ENCODE data around the gene PTRH1.

Gene PTRH1

DNA sequence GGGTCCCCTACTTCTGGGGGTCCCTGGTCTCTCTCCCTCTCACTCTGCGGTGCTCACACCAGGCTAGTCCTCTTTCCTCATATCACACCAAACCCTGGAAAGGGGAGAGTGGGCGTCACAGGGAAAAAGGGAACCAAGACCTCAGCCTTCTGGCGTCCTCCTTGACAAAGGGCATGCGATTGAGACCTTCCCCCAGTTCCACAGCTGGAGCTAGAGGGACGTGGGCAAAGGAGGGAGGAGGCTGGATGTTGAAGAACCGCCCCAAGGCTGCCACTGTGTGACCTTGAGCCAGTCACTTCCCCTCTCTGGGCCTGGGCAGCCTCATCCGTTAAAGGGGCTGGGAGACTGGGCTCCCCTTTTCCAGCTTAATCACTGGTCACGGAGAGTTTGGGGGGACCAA, 38.2 kb upstream of the PTRH1 start:
- peaks cover 8% of the 10 kb centered on the region for H3K36me3 ChIP-seq (ENCODE audit: insufficient read depth, low read length)
- H4K20me1 ChIP-seq (ENCODE audit: insufficient read depth, low read length) = no peaks in the 10 kb centered on the region
- no peak overlapping the region for H3K4me2 ChIP-seq (ENCODE audit: low read length)
- no peak overlapping the region for H3K4me3 ChIP-seq (ENCODE audit: low read depth, low read length, poor library complexity, severe bottlenecking)
- H3K4me1 ChIP-seq (ENCODE audit: insufficient read depth, low read length, severe bottlenecking) = no peaks in the 10 kb centered on the region
- H3K9me3 ChIP-seq (ENCODE audit: low read length) = no peaks in the 10 kb centered on the region
- H3K9ac ChIP-seq (ENCODE audit: low read length) = no peak overlapping the region
- H3K27me3 ChIP-seq (ENCODE audit: insufficient read depth, low read length) = no peaks in the 10 kb centered on the region
- no peaks in the 10 kb centered on the region for H3F3A ChIP-seq (ENCODE audit: insufficient read depth, low read length)
- H3K27ac ChIP-seq (ENCODE audit: low read depth, low read length, poor library complexity, severe bottlenecking) = no peak overlapping the region
- no peaks in the 10 kb centered on the region for H3K79me2 ChIP-seq (ENCODE audit: insufficient read depth, low read length)
- no peak for TF ChIP-seq EZH2 (IDR thresholded peaks at IDR 0.05; ENCODE audit: borderline replicate concordance, low read length)
- no peak overlapping the region for H2AFZ ChIP-seq (ENCODE audit: low read length)
- H3K9me2 ChIP-seq (ENCODE audit: low read depth, low read length) = no peaks in the 10 kb centered on the region

- H3K9me2 ChIP-seq (ENCODE audit: low read depth, low read length) = no peaks in the 10 kb centered on the region
- H3K79me2 ChIP-seq (ENCODE audit: insufficient read depth, low read length) = no peaks in the 10 kb centered on the region
- no peaks in the 10 kb centered on the region for H4K20me1 ChIP-seq (ENCODE audit: insufficient read depth, low read length)
- H3K36me3 ChIP-seq (ENCODE audit: insufficient read depth, low read length) = peaks cover 12% of the 10 kb centered on the region
- H3K27me3 ChIP-seq (ENCODE audit: insufficient read depth, low read length) = no peaks in the 10 kb centered on the region
- no peaks in the 10 kb centered on the region for H3K4me1 ChIP-seq (ENCODE audit: insufficient read depth, low read length, severe bottlenecking)
- no peak overlapping the region for H3K9ac ChIP-seq (ENCODE audit: low read length)
- no peak overlapping the region for H3K27ac ChIP-seq (ENCODE audit: low read depth, low read length, poor library complexity, severe bottlenecking)
- no peak overlapping the region for H3K4me2 ChIP-seq (ENCODE audit: low read length)
- H3F3A ChIP-seq (ENCODE audit: insufficient read depth, low read length) = no peaks in the 10 kb centered on the region
- no peak overlapping the region for H3K4me3 ChIP-seq (ENCODE audit: low read depth, low read length, poor library complexity, severe bottlenecking)
- no peak overlapping the region for H2AFZ ChIP-seq (ENCODE audit: low read length)
- no peaks in the 10 kb centered on the region for H3K9me3 ChIP-seq (ENCODE audit: low read length)
- TF ChIP-seq, protein P1, sequence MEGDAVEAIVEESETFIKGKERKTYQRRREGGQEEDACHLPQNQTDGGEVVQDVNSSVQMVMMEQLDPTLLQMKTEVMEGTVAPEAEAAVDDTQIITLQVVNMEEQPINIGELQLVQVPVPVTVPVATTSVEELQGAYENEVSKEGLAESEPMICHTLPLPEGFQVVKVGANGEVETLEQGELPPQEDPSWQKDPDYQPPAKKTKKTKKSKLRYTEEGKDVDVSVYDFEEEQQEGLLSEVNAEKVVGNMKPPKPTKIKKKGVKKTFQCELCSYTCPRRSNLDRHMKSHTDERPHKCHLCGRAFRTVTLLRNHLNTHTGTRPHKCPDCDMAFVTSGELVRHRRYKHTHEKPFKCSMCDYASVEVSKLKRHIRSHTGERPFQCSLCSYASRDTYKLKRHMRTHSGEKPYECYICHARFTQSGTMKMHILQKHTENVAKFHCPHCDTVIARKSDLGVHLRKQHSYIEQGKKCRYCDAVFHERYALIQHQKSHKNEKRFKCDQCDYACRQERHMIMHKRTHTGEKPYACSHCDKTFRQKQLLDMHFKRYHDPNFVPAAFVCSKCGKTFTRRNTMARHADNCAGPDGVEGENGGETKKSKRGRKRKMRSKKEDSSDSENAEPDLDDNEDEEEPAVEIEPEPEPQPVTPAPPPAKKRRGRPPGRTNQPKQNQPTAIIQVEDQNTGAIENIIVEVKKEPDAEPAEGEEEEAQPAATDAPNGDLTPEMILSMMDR (IDR thresholded peaks at IDR 0.05; ENCODE audit: low read length) = no peak
- TF ChIP-seq EZH2 (IDR thresholded peaks at IDR 0.05; ENCODE audit: borderline replicate concordance, low read length) = no peak
Measured at GRCh38 chr9:127753148-127753547, 37.7 kb upstream of the PTRH1 start.

GRCh38 chr9:127751269-127752054, 36.0 kb upstream of the PTRH1 start:
- Histone ChIP-seq H3K27ac (ENCODE audit: low read depth, low read length, poor library complexity, severe bottlenecking) (no peak overlapping the region), H3K9me2 (ENCODE audit: low read depth, low read length) (no peaks in the 10 kb centered on the region), H3K36me3 (ENCODE audit: insufficient read depth, low read length) (peaks cover 12% of the 10 kb centered on the region), H3K9me3 (ENCODE audit: low read length) (no peaks in the 10 kb centered on the region), H4K20me1 (ENCODE audit: insufficient read depth, low read length) (no peaks in the 10 kb centered on the region), H2AFZ (ENCODE audit: low read length) (no peak overlapping the region), H3K79me2 (ENCODE audit: insufficient read depth, low read length) (no peaks in the 10 kb centered on the region), H3K9ac (ENCODE audit: low read length) (no peak overlapping the region), H3F3A (ENCODE audit: insufficient read depth, low read length) (no peaks in the 10 kb centered on the region), H3K4me1 (ENCODE audit: insufficient read depth, low read length, severe bottlenecking) (no peaks in the 10 kb centered on the region), H3K27me3 (ENCODE audit: insufficient read depth, low read length) (no peaks in the 10 kb centered on the region), H3K4me3 (ENCODE audit: low read depth, low read length, poor library complexity, severe bottlenecking) (no peak overlapping the region), H3K4me2 (ENCODE audit: low read length) (no peak overlapping the region)
- no peak for TF ChIP-seq EZH2 (IDR thresholded peaks at IDR 0.05; ENCODE audit: borderline replicate concordance, low read length)
- TF ChIP-seq, protein P1 (IDR thresholded peaks at IDR 0.05; ENCODE audit: low read length) = no peak

Data from OCI-LY1 (cell line).